ENCODE results near the gene CISD2.
"Not testable (repeated sequence)": the region's sequence is repeated elsewhere in the genome, so short reads cannot be mapped to it uniquely, and the experiment has no call there.

Gene CISD2, protein sequence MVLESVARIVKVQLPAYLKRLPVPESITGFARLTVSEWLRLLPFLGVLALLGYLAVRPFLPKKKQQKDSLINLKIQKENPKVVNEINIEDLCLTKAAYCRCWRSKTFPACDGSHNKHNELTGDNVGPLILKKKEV

DNA sequence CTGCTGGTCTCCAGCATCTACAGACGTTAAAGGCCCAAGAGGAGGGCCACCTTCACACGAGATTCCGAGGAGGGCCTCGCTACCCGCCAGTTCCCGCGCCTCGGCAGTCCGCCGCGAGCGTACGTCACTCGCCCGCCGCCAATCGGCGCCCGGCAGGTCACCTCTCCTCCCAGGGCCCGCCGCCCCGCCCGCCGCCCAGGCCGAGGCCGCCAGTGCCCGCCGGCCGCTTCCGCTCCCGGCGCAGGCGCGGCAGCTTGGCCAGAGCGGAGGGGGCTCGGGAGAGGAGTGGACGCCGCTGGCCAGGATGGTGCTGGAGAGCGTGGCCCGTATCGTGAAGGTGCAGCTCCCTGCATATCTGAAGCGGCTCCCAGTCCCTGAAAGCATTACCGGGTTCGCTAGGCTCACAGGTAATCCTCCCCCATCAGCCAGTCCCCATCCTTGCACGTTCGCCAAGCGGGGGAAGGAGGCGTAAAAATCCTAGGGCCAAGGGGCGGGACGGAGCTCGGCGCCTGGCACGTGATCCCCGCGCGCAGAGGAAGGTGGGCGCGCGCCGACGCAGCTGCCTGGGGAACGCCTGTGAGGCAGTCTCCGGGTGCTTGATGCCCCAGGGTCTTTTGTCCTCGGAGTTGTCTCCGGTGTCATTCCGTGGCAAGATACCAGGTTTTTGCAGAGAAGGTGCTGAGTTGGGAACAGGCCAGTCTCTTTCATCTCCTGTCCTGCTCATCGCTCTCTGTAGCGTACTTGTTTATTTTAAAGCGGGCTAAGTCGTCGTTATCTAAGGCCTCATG is at the start of gene CISD2:
Gene CISD2 (plus strand): TSS at position 212 of the 788 bp plus-strand sequence. CDS start 93 bp downstream, at position 305.
- DNase-seq (ENCODE audit: low spot score), result peak; percentile 97

DNA sequence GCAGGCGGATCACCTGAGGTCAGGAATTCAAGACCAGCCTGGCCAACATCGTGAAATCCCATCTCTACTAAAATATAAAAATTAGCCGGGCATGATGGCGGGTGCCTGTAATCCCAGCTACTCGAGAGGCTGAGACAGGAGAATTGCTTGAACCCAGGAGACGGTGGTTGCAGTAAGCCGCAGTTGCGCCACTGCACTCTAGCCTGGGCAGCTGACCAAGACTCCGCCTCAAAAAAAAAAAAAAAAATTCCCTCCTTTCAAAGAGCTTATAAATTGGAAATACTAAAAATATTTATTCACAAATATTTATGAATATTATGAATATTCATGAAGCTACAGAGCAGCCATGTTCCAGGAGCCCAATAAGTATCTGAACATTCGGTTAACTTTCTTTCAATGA is 49.7 kb upstream of the CISD2 start:
- DNase-seq (ENCODE audit: low spot score), result not testable (repeated sequence)

DNA sequence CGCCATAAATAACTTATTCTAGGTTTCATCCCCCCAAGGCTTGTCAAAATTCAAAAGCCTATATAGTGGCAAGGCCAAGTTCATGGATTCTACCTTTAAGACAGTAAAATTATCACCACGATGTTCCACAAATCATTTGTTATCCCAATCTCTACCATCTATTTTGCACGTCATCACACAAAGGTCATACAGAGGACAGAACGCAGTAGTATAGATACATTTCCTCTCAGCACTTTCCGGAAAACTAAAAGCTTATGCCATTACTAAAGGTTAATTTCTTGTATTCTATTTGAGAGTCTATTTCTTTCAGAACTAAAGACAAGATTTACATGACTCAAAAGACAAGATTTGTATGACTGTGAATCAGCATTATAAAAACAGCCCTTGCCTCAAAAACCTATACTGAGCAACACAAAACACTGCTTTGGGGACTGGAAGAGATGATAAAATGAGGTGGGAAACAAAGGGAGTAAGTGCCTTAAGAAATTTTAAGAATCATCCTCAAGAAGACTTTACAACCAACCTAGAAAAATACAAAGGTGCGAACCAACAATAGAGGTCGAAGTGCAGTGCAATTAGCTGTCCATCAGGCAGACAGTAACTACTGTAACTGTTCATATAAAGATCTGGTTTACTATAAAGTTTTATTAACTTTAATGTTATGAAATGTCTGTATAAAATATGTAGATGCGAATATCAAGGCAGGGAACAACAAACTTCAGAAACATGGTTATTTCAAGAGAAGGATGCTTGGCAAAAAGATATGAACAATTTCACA is 49.0 kb upstream of the CISD2 start:
- no peak for DNase-seq (ENCODE audit: low spot score)

DNA sequence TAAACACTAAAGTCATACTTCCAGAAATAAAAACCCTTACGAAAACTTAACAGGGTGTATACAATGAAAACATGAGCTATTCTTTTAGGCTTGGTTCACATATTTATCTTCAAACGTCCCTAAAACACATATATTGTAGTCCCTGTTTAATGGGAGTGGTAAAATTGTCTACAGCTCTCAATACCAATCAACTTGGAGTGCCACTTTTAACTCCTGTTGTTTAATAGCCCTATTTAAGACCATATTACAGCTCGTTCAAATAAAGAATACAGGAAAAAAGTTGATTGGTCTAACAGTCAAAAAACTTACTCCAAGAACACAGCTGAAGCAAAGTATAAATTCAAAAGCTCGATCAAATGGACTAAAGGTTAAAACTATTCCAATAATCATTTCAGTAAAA is 45.3 kb upstream of the CISD2 start:
- DNase-seq (ENCODE audit: low spot score), result no peak

DNA sequence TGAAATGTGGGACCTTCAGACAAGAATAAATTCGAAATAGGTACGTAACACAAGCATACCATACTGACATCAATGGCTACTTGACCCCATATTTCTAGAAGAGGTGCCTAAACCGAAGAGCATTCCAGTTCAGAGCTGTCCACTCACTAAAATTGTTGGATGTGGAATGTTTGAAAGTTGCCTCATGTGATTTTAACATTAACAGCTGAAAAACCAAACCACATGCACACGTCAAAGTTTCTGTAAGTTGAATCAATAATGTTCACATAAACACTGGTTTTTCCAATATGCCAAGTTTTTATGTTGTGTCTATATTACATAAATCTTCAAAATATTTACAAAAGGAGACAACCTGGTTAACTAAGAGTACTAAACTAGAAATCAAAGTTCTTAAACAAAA is 44.9 kb upstream of the CISD2 start:
- DNase-seq (ENCODE audit: low spot score), result no peak

DNA sequence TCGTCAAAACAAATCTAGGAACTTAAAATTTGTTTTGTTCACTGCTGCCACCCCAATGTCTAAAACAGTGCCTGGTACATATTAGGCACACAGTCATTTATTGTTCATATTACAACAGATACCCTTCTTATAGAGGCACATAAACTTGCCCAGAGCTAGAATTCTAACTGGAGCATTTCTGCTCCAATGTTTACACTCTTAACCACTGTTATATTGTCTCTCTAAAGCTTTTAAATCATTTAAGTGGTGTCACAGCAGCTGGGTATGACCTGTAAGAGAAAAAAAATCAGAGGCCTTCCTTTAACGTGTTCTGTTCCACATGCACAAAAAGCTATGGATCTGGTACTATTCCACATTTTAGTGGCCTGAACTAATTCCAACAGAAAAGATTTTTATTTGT is 44.4 kb upstream of the CISD2 start:
- no peak for DNase-seq (ENCODE audit: low spot score)

DNA sequence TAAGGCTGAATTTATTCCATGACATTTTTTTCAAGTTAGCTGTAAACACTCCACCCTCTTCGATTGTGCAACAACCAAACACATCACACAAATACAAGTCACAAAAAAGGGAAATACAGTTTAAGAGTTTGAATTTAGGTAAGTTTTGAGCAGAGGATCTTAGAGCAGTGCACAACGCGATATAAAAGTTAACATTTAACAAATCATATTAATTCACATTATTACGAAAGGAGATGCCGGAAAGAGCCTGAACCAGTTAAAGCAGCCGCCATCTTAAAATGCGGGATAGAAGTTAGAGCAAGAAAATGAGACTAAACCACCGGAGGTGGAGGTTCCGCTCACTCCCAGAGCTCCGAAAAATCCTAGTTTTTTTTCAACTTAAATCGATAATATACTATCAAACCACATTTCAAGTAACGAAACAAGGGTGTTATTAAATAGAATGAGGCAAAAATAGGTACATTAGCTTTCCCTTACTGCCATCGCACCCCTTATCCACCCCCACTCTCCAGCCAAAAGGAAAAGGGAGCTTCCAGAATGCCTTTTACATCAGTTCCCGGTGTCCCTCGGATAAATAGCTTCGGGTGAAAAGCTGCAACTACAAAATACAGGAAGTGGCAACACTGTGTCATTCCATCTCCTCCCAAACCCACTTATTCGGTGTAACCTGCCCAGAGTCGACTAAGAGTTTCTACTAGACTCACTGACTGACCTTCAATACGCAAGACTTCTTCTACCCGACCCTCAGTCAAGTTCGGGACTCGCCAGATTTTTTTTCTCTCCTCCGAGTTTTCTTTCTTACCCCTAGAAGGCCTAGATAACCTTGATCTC is 43.3 kb upstream of the CISD2 start:
- peak; percentile 17 for DNase-seq (ENCODE audit: low spot score)

DNA sequence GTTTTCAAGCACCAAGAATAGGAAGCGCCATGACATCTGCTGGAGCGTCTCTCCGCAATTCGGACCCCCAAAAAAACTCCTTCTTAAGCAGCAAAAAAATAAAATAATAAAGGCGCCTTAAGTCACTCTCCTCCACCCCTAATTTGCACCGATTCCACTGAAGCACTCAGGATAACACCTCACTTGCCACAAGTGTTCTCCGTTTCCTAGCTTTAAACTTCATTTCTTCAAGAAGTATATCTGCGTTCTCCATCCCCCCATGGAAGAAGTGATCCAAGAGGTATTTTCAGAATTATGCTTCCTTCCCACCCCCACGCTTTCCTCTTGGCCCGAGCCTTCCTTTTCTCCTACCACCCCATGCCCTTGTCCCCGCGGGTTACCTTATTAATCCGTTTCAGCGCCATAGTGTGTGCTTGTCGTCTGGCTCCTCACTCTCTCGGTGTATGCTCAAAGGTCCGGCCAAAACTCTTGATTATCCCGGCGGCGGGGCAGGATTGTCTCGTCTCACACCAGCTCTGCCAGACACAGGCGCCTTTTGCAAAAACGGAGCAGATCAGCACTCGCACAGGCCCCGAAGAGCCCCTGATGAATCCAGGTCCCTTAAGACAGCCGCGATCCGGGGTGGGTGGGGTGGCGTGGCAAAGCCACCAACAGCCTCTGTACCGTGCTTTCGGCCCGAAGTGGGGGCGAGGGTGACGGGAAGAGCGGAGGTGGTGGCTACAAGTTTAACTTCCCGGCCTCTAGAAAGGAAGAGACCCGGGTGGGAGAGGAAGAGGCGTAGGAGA is 42.5 kb upstream of the CISD2 start:
- no peak for DNase-seq (ENCODE audit: low spot score)

DNA sequence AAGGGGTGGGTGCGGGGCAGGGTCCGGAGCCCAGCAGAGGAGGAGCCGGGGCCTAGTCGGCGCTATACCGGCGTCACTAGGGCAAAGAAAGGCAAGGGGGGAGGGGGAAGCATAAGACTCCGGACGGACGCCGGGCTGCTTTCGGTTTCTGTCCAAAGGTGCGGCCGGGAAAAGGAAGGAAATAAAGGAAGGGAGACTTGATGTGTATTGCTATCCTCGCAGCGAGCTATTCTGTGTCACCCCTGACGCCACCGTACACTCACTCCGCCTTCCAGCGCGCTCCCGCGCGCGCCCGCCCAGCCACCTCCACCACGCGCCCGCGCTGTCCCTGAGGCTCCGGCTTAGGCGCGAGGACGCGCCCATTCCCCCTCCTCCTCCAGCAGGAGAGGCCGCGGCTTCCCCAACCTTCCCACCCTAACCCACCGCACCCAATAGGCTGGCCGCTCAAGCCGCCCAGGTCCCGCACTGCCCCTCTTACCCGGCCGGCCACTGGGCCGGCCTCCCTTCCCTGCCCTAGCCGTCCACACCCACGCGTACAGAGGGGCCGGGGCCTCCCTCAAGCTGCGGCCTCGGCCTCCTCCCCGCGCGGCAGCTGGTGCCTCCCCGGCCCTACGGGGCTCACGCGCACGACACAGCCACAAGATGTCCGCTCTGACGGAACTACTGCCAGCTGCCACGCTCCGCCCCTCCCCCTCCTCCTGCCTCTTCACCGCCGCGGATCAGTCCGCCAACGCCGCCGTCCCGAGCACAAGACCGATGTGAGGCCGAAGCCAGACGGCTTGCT is 41.7 kb upstream of the CISD2 start, which contains the start of gene UBE2D3:
Gene UBE2D3 (minus strand): TSS at position 662 of the 784 bp plus-strand sequence. CDS start 1,043 bp downstream, outside the sequence.
- DNase-seq (ENCODE audit: low spot score), result peak; percentile 58

DNA sequence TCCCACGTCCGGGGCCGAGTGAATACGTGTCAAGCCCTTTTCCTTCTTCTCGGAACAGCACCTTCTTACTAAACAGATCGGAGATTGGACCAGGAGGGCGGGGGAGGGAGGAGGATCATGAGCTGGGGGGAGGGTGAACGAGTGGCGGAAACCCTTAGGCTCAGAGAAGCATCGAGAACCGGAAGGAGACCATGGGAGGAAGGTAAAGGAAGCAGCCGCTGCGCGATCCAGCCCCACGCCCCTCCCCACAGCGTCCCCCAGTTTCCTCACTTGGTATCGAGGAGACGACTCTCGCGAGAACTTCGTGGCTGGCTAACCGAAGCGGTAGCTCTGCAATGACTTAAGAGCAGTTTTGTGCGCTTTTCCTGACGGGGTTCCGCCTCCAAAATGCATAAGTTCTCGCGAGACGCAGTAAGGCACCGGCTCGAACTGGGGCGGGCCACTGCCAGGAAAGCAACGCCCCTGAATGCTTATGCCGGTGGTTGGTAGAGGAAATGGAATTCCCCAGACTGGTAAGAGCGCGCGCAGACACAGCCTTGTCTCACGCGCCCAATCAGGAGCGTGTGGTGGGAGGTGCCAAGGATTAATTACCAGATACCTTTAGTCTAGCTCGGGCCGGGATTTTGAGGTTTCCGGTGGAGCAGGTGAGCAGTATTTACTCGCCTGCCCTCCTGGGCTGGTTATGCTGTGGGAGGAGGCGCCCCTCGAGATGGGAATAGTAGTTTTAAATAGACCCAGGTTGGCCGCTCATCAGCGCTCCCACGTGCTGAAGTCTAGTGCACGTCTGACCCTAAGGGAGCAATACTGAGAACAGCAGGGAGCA is 40.9 kb upstream of the CISD2 start:
- DNase-seq (ENCODE audit: low spot score), result peak; percentile 81

DNA sequence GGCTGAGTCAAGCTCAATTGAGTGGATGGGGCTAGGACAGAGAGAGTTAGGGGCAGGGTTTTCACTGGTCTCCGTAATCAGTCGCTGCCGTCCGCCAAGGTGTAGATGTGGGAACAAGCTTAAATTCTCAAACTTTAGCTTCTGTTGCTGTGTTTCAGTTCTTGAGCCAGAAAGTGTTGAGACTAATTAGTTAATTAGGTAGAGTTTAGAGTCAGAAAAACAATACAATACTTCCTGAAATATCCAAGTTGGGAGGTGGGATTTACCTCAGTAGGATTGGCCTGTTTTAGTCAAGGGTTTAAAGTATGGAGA is 40.3 kb upstream of the CISD2 start:
- no peak for DNase-seq (ENCODE audit: low spot score)

DNA sequence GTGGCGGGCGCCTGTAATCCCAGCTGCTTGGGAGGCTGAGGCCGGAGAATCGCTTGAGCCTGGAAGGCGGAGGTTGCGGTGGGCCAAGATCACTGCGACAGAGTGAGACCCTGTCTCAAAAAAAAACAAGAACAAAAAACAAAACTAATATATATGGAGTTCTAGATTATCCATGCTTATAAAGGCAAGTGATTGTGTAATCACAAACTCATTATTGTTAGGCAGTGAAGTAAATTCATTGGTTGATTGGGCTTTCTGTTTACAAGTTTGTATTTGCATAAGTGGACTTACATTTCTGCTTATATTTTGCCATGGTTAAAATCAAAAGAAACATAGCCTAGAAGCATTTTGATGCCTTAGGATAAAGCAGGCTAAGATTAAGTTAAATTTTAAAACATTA is 39.0 kb upstream of the CISD2 start:
- DNase-seq (ENCODE audit: low spot score), result no peak

DNA sequence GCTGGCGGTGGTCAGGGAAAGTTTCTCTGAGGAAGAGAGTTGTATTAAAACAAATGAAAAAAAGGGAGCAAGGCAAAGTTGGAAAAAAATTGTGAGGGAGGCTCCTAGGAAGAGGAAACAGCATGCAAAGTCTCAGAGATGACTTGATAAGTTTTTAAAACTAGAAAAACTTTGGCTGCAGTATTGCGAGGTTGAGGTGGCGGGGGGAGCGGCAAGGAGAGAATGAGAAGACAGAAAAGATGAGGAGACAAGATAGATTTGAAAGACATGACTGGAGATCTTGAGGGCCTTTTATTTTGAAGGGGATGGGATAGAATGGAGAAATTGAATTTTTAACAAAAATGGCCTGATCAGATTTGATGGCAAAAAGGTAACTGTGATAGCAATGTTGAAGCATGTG is 36.7 kb upstream of the CISD2 start:
- no peak for DNase-seq (ENCODE audit: low spot score)

DNA sequence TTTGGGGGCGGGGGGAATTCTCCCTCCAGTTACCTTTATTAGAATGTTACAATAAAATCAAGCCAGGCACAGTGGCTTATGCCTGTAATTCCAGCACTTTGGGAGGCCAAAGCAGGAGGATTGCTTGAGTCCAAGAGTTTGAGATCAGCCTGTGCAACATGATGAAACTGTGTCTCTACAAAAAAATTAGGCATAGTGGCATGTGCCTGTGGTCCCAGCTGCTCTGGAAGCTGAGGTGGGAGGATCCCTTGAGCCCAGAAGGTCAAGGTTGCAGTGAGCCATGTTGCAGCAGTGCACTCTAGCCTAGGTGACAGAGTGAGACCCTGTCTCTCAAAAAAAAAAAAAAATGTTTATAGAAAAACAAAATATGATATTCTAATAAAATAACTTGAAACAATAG is 36.1 kb upstream of the CISD2 start:
- no peak for DNase-seq (ENCODE audit: low spot score)

DNA sequence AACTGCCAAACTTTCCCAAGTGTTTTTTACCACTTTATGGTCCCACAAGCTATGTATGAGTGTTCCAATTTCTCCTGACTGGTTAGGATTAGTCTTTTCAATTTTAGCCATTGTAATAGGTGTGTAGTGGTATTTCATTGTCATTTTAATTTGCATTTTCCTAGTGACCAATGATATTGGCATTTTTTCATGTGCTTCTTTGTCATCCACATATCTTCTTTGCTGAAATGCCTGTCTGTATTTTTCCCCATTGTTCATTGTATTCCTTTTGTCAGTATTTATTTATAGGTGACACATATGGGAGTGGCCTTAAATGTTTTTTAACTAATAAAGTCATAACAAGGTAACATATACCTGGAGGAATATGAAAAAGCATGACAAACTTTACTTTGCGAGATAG is 32.2 kb upstream of the CISD2 start:
- no peak for DNase-seq (ENCODE audit: low spot score)

DNA sequence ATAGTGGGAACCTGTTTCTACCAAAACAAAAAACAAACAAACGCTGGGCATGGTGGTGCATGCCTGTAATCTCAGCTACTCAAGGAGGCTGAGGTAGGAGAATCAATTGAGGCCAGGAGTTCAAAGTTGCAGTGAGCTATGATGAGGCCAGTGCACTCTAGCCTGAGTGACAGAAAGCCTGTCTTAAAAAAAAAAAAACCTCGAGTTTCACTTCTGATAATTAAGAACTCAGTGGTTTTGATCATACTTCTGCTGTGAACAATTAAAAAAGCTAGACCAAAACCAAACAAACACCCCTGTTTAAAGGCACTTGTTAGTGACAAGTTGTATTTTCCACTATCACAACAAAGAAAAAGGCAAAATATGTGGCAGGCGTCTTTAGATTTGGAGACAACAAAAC is 26.4 kb upstream of the CISD2 start:
- no peak for DNase-seq (ENCODE audit: low spot score)

DNA sequence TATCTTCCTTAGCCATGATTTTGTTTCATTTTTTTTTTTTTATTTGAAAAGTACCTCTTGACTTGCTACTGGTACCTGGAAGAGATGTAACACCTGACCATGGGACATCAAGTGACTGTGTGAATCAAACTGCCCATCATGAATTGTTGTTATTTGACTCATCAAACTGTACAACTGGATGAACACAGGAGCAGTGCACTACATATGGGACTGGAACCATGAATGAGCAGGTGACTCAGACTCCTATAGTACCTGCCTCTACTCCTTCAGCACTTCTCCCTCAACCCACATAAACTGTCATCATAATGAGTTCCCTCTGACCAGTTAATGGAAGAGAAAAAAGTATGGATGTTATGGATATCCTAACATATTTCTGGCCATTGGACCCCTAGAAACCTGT is 25.5 kb upstream of the CISD2 start:
- no peak for DNase-seq (ENCODE audit: low spot score)

DNA sequence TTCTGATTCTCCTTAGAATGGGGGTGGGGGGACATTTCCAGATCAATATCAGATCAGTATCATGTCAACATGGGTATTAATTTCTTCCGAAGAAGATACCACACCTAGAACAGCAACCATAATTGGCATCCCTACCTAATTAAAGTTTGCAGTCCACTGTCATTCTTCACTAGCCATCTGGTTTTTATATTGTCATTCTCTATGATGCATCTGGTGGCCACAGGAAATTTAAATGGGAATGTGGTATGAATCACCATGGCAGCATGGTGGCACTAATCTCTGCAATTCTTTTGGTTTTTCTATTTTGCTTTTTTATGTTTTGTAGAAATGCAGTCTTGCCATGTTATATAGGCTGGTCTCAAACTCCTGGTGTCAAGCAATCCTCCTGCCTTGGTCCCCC is 24.9 kb upstream of the CISD2 start:
- no peak for DNase-seq (ENCODE audit: low spot score)

DNA sequence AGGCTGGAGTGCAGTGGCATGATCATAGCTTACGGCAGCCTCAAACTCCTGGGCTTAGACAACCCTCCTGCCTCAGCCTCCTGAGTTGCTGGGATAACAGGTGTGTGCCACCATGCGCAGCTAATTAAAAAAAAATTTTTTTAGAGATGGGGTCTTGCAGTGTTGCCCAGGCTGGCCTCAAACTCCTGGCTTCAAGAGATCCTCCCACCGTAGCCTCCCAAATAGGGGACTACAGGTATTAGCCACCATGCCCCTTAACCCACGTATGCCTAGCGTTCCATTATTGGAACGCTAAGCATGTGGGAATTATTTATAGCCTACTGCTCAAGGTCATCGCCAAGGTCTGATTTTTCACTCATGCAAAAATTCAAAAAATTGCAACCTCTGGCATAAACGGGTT is 21.1 kb upstream of the CISD2 start:
- DNase-seq (ENCODE audit: low spot score), result no peak

DNA sequence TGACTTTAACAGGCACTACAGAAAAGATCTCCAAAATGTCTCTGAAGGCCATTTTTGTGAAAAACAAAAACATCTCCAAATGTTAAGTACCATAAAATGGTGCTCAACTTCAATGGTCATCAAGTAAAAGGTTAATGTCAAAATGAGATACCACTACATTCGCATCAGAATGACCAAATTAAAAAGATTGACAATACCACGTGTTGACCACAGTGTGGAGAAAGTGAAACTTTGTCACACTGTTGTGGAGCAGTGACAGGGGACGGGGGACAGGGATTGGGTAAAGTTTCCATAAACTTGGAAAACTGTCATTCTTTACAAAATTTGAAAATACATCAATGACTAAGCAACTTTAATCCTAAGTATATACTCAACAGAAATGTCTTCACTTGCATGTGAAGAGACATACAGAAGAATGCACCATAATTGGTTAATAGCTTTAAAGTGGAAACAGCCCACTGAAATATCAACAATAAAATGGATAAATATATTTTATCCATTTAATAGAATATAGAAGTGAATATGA is 19.1 kb upstream of the CISD2 start:
- DNase-seq (ENCODE audit: low spot score), result no peak
